HL-60 (cell line): ENCODE results near the gene CCSER2.

Experiments used
- CTCF ChIP-seq: IDR thresholded peaks from one replicate; pipeline ENCODE4 v1.5.1; 2011; ENCODE audit warnings: low read length, control low read depth, inconsistent platforms; ENCODE audit not compliant: insufficient read depth
- GABPA ChIP-seq: IDR thresholded peaks from 2 replicates; pipeline ENCODE4 v1.6.1; 2012; ENCODE audit warnings: low read depth
- POLR2AphosphoS5 ChIP-seq: IDR thresholded peaks from 2 replicates; pipeline ENCODE4 v1.6.1; 2012; ENCODE audit warnings: low read depth
- REST ChIP-seq: IDR thresholded peaks from 2 replicates; pipeline ENCODE4 v1.6.1; 2012; ENCODE audit warnings: low read depth; ENCODE audit not compliant: insufficient replicate concordance
- SPI1 ChIP-seq: IDR thresholded peaks from 2 replicates; pipeline ENCODE4 v1.6.1; 2012; ENCODE audit warnings: low read depth, mild to moderate bottlenecking, borderline replicate concordance

GRCh38 chr10:84395581-84395980 lies 67.2 kb downstream of the CCSER2 start:
- no peak for TF ChIP-seq CTCF
- no peak for TF ChIP-seq REST
- no peak for TF ChIP-seq GABPA
- no peak for TF ChIP-seq POLR2AphosphoS5
- no peak for TF ChIP-seq SPI1
